Measurements from ENCODE around the gene PPP6R2.

The PPP6R2 gene

DNA sequence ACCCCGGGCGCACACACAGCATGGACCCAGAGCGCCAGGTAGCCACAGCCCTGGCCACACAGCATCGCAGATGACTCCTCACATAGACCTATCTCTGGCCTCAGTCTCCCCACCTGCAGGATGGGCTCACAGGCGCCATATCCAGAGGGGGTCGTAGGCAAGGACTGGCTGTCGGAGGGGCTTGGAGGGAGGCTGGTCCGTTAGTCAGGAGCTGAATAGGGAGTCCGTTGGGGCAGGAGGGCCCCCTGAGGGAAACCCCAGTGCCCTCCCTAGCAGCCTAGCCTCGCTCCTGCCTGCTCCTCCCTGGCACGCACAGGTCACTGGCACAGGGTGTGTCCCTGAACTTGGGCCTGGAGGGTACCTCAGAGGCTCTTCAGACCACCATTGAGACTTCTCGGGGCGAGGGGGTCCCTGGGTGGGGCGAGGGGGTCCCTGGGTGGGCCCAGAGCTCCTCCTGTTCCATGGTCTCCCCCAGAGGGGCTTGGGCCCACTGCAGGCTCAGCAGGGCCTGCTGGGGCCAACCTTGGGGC, 37.7 kb upstream of the PPP6R2 start:
- no peak for DNase-seq (ENCODE audit: low read depth in 3 of 3)

DNA sequence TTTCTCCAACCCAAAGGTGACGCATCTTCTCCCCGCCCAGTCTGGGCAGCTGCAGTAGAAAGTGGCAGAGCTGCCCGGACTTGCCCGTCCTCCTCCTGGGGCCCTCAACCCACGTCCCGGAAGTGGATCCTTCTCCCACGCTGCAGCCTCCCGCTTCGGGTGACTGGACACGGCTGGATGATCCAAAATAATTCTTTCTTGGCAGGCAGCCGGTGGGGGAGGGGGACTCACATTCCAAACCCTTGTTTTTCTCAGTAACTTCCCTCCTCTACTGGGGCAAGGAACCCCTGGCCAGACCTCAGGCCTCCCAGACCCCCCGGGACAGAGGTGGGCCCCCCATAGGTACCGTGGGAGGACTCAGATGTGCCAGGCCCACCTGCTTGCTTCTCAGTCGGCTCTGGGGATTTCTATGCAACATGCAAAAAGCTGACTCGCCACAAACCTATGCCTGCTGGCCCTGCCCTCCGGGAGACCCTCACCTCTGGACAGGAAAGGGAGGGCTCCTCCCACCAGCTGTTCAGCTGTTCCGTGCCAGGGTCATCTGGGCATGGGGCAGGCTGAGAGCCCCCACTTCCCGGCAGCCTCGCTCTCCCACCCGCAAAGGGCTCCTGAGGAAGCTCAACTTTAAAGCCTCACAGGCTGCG, 37.1 kb upstream of the PPP6R2 start:
- no peak for DNase-seq (ENCODE audit: low read depth in 3 of 3)

DNA sequence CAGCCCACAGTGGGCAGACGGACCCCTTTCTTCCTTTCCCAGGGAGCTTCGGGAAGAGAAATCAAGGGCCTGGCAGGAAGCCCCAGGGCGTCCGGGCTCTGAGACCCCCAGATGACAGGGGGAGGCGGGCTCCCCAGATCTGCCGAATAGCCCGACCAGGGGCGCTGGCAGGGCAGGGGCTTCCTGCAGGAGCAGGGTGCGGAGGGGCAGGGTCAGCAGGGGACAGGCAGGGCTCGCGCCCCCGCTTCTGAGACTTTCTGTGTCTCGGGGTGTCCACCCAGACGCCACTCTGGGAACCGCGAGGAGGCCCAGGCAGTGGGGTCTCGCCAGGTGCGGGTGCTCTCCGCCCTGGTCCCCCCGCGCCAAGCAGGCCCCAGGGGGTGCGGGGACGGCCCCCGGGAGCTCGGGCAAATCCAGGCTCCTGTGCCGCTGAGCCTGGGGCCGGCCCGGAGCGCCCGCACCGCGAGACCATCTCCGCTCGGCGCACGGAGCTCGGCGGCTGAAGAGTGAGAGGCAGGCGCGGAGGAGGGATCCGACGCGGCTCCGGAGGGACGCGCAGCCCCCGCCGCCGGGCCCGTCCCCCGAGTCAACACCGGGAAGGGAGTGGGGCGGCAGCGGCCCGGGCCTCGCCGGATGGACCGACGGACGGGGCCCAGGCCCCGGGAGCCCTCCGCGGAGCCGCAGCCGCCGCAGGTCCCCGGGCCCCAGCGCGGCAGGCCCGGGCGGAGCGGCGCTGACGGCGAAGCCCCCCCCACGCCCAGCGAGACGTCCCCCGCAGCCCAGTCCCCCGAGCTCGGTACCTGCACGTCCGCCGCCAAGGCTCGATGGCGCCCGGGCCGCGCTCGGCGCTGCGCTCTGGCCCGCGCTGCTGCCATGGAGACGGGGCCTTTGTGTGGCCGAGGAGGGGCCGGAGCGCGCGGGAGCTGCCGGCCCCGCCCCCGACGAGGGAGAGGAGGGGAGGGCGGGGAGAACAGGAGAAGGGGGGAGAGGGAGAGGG, 36.1 kb upstream of the PPP6R2 start, which contains the start of gene PLXNB2:
PLXNB2 (minus strand) TSS at position 894 of the 997 bp plus-strand sequence. CDS start 17,062 bp downstream, outside the sequence.
- no peak for DNase-seq (ENCODE audit: low read depth in 3 of 3)

DNA sequence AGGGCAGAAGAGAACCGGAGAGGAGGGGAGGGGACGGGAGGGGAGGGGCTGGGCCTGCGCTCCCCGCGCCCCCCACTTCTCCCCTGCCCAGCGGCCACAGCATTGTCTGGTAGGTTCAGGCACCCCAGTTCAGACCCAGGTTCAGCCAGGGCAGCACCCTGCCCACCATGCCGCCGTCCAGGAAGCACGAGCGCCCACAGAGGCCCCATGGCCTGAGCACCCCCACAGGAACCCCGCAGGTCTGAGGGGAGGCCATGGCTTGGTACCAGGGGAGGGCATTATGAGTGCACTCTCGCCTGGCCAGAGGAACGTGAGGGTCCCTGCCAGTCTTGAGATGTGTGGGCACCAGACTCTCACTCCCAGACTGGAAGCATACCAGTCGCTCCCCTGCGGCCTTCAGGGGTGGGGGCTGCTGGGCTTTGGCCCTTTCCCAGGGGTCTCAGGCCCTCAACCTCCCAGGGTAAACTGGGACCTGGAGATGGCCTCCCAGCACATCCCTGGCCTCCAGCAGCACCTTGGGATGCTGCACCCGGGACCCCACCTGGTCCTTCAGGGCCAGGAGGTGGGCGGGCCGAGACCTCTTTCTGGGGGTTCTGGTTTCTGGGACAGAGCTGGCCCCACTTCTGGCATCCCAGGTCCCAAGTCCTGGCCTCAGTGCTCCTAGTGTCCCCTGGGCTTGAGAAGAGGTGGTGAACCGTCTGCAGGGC, 35.1 kb upstream of the PPP6R2 start:
- no peak for DNase-seq (ENCODE audit: low read depth in 3 of 3)

DNA sequence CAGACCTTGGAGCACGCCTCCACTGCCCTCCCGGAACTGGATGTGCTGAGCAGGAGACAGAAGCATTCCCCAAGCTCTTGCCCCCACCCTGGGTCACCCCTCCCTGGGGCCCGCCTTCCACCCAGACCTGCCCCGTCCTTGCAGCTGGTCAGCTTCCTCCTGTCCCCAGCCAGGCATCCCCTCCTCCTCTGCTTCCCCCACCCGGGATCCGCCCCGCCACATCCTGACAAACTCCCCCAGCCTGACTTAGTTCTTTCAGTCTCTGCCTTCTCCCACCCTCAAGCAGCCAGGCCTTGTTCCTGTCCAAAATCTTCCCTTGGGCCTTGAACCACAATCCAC, 34.6 kb upstream of the PPP6R2 start:
- no peak for DNase-seq (ENCODE audit: low read depth in 3 of 3)

DNA sequence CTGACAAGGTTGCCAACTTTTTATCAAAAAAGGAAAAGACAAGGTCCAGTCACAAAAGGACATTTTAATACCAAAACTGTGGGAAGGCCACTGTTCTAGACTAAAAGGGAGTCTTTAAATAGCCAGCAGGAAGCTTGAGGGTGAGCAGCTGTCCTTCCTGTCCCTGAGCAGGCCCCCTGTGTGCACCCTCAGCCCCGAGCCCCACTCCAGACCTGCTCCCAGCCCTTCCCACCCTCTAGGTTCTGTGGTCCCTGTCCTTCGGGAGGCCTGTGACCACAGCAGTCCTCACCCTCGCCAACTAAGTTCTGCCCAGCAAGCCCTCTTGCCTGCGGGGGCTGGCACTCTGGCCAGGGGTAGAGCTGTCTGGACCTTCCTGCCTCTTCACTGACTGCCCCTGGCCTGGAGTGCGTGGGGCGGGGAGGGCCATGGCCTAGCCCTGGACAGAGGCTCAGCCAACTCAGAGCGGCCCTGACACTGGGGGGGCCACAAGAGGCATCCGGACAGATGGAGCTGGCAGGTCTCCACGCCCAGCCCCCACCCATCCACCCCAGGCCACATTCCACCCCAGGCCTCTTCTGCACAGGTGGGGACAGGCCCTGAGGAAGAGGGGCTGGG, 34.0 kb upstream of the PPP6R2 start:
- DNase-seq (ENCODE audit: low read depth in 3 of 3), result no peak

DNA sequence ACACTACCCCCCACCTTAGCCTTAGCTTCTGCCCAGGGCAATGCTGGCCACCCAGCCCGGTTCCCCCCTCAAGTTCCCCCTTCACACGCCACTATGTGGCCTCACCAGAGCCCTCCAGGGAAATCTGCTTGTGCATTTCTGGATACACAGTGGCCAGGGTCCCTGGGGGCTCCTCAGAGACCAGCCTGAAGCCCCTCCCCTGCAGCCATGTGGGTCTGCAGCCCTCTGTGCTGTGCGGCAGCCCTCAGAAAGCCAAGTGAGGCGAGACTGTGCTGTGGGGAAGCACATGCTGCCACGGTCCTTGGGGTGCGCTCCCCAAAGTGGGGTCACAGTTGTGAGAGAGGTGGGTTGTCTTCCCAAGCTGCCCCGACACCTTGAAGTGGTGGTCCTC, 33.5 kb upstream of the PPP6R2 start:
- no peak for DNase-seq (ENCODE audit: low read depth in 3 of 3)

DNA sequence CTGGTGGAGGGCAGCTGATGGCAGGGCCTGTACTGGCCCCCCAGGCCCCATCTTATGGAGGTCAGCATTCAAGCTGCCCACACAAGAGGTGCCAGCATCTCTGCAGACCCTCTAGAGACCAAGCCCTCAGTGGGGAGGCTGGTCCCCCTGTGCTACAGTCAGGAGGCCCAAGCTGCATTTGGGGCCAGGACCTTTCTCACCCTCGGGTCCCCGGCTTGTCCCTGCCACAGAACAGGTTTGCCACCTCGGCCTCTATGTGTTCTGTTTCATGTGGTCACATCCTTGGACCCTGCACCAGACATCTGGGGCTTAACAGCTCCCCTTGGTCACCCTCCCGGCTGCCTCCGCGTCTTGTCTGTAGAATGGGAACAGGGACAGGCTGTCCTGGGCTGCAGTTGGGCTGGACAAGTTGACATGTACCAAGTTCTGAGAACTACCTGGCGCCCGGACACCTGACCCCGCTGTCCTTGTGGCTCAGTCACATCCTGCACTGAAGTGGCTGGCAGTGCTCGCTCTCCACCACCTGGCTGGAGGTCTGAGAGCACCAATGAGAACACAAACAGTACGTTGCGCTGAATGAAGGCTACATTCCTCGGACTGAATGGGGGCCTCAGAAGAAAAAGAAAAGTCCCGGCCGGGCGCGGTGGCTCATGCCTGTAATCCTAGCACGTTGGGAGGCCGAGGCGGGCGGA, 33.0 kb upstream of the PPP6R2 start:
- DNase-seq (ENCODE audit: low read depth in 3 of 3), result no peak

DNA sequence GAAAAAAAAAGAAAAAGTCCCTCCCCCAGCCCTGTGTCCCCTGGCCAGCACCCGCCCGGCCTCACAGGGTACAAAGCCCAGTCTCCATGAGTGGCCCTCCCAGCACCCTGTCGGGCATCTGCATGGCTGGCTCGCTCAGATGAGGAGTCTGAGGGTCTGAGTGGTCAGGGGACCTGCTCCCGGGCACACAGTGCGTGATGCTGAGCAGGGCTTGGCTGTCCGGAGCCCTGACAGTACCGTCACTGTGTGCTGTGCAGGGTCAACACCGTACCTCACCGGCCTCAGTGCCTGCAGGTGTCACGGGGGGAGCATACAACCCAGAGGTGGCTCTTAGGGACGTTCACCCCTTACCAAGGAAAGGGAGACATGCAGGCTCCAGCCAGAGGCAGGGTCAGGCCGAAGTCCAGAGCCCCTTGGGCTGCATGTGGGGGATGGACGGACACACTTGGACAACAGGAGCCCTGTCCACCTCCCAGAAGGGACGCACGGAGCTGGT, 32.1 kb upstream of the PPP6R2 start:
- DNase-seq (ENCODE audit: low read depth in 3 of 3), result no peak

DNA sequence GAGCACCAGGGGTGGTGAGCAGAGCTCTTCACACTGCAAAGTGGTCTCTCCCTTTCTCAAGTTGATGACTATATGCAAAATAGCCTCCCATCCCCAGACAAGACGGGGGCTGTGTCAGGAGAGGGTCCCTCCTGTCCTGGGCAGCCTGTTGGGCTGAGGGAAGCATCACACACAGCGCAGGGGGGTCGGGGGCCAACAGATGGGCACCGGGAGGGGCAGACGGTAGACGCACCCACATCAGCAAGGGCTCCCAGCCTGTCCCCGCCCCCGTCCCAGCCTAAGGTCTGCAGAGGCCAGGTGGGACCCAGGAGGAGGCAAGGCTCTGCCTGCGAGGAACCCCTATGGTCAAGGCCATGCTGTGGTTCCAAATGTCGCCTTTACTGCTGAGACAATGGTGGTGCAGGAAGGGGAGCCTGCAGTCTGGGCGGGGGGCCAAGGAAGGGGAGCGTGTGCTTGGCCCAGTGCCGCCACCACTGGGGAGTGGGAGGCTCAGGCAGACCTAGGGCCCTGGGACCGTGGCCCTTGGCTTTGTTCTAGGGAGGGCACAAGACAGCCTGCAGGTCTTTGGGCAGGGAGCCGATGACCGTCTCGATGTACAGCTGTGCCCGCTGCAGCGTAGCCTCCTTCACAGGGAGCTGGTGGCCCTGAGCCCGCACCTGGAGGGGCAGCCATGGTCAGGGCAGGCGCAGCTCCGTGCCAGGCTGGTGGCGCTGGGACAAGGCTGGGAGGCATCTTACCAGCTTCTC, 31.3 kb upstream of the PPP6R2 start:
- DNase-seq (ENCODE audit: low read depth in 3 of 3), result no peak

DNA sequence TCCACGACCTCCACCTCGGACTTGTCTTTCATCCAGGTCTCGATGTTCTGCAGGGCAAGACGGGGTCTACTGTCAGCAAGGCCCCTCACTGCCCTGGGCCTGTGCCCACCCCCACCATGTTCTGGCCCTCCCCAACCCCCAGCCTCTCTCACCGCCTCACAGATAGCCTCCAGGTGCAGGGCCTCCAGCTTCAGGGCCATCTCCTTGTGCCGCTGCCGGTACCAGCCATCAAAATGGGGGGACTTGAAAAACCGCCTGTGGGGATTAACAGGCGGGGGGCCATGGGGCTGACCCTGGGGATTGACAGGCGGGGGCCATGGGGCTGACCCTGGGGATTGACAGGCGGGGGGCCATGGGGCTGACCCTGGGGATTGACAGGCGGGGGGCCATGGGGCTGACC, 30.8 kb upstream of the PPP6R2 start:
- no peak for DNase-seq (ENCODE audit: low read depth in 3 of 3)

DNA sequence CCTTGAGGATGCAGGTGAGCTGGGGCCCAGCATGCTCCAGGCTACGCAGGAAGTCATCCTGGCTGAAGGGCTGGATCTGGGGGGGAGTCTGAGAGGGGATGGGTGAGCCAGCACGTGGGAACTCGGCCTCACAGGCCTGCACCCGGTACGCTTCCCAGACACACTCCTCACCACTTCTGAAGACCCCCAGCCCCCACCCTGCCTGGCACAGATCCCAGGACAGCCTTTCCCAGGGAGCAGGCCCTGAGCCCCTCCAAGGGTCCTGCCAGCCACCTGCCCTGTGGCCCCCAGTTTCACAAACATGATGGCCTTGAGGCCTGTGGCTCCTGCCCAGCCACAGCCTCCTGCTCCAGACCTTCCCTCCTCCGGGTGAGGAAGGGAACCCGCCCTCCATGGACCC, 30.1 kb upstream of the PPP6R2 start:
- no peak for DNase-seq (ENCODE audit: low read depth in 3 of 3)

DNA sequence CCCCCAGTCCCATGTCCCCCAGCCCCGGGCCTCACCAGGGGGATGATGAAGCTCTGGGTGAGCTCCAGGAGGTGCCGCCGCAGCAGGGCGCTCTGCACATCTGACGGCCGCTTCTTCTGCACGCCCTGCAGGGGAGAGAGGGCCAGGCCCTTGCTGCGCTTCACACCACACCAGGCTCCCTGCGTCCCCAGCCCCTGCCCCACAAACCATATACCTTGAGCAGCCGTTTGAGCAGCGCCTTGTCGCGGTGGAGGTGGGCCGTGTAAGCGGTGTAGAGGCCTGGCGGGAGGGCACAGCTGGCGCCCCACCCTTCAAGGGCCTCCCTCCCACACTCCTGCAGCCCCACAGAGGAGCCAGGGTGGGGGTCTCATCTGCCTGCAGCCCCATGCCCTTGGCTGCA, 29.5 kb upstream of the PPP6R2 start:
- no peak for DNase-seq (ENCODE audit: low read depth in 3 of 3)

DNA sequence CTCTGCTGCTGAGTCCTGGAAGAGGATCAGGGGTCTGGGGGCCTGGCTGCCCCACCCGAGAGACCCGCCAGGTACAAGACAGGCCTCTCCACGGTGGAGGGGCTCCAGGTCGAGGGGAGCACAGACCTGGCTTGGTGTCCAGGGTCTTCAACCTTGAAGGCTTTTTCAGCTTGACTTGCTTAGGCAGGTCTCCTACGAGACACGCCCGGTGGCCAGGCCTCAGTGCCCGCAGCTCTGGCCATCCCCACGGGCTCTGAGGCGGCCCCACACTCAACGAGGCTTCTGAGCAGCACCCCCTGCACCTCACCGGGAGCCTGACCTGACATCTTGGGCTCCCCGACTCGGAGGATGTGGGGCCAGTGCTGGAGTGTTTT, 29.1 kb upstream of the PPP6R2 start:
- no peak for DNase-seq (ENCODE audit: low read depth in 3 of 3)

DNA sequence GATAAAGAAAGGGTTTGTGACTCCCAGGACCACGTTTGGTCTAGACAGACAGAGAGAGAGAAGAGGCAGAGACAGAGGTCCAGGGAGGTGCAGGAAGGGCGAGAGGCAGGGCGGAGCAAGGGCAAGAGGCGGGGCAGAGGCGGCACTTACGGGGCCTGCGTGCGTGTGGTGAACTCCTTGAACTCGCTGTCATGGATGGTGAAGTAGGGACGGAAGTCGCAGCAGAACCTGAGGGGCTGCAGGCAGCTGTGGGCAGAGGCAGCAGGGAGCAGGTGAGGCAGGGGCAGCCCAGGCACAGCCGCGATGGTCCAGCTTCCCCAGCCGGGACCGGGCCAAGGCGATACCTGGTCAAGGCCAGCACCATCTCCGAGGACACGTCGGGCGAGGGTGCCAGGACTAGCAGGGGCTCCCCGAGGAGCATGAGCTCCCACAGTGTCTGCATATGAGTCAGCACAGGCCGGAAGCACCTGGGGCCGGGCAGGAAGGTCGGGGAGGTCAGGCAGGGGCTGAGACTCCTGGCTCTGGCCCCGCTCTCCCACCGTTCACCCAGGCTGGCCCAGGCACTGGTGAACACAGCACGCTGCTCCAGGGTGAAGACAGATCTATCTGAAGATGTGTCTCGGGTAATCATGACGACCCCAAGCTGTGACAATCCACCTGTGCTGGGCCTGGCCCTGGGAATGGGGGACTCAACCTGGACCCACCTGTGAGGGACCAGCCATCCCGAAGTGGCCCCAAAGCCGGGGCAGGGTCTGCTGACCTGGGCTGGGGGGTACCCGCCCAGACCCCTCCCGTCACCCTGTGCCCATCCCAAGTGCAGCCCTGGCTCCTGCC, 28.5 kb upstream of the PPP6R2 start:
- peak; percentile 54 to 73 (median 58) for DNase-seq (ENCODE audit: low read depth in 3 of 3)

DNA sequence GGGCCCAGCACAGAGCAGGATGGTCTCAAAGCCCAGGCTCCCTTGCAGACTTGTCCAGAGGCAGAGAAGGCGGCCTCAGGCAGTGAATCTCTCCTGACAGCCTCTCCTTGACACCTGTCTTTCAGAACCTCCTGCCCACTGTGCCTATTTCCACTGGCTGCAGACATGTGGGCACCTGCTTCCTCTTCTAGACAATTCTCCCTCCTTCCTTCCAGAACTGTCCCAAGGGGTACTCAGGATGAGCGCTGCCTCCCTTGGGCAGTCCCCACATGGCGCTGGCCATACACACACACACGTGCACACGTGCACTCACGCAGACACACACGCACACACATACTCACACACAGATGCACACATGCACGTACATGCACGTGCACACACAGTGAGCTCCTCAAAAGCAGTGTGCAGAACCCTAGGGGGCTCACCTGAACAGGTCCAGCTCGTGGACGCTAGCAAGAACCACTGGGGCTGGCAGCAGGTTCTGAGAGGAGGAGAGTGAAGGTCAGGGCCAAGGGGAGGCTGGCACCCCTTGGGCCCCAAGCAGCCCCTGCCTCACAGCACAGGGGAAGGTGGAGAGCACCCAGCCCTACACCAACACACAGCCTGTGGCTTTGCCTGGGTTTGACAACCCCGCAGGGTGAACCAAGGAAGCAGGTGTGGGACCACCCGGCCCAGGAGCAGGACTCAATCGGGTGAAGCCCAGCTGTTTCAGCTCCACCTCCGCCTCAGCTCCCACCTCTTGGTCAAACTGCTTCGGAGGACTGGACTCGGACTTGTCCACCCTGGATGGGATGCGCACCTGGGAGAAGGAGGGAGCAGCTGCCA, 27.6 kb upstream of the PPP6R2 start:
- no peak for DNase-seq (ENCODE audit: low read depth in 3 of 3)

DNA sequence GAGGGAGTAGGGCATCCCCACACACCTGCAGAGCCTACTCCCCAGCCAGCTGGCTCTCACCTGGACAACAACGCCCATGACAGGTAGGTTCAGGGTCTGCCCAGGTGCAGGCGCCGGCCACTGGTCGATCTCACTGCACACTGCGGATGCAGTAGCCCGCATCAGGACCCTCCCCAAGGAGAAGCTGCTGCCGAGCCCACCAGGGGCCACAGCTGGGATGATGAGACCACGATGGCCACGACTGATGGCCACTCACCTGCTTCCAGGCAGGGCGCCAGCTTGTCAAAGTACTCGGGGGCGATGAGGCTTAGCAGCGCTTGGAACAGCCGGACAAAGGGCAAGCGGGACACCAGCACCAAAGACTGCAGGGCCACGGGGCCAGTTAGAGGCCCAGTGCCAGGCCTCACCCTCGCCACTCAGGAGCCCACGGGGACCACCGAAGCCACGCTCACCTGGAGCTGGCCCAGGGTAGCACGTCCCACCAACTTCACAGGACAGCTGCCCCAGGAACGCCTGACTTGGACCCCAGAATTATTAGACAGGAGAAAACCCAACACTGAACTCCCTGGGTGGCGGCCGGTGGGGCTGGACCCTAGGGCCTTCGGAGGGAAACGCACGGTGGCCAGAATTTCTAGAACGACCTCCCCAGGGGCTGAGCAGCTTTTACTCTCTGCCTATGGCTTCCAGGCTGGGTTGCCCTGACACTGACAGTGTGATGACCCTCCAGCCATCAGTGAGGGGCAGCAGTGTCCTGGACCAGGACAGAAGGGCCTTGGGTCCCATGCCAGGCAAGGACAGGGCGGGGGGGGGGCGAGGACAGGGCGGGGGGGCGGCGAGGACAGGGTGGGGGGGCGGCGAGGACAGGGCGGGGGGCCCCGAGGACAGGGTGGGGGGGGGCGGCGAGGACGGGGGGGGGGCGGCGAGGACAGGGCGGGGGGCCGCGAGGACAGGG, 26.7 kb upstream of the PPP6R2 start:
- DNase-seq (ENCODE audit: low read depth in 3 of 3), result no peak
